Endothelial cell of umbilical vein (primary cell): Measurements from ENCODE around the gene SSNA1. TPM values are rescaled to one million over a fixed set of nuclear protein-coding genes. Genes with fewer than 3 reads are reported as not detected.

ENCODE experiments used
- BruUV-seq: library from RNA; stranded (reverse); fragments of 400-500 nt; replicated peaks from 2 replicates; lab custom pipeline; 2021; lab: Mats Ljungman, UMichigan
- CTCF ChIA-PET: fragments of 300-600, 350-600 bp; sonication (Branson Sonifier 250); formaldehyde crosslinking; loops from one replicate; lab custom pipeline; 2021; ENCODE audit warnings: antibody characterized with exemption, inconsistent platforms; lab: Charles Lee
- POLR2A ChIA-PET: fragments of 300-600, 350-600 bp; sonication (Branson Sonifier 250); formaldehyde crosslinking; loops from one replicate; lab custom pipeline; 2021; ENCODE audit warnings: antibody characterized with exemption, inconsistent platforms; lab: Charles Lee
- DNase-seq: peaks from one replicate; pipeline ENCODE4 v3.0.0-alpha.2; 2011; ENCODE audit warnings: low read depth, low spot score
- FAIRE-seq: peaks from 2 replicates; lab custom pipeline; 2011; peaks lifted over from hg19 to GRCh38; lab: Jason Lieb, UNC
- H2AFZ ChIP-seq: 2 replicates; pipeline ENCODE4 v1.6.0; 2012; ENCODE audit warnings: low read depth, low read length, control low read depth, inconsistent platforms
- H3K27ac ChIP-seq: 2 replicates; pipeline ENCODE4 v1.5.1; 2011; ENCODE audit warnings: low read depth, mild to moderate bottlenecking, control low read depth, low read length, moderate library complexity; ENCODE audit not compliant: insufficient read depth
- H3K27me3 ChIP-seq, 2 experiments: 2 replicates each; pipeline versions ENCODE4 v1.6.0 to v1.6.1; 2011; ENCODE audit warnings: low read length in 2 of 2, mixed read lengths in 1 of 2; ENCODE audit not compliant: control insufficient read depth in 2 of 2, insufficient read depth in 2 of 2
- H3K36me3 ChIP-seq, 2 experiments: 2 replicates in 1 of 2; 3 replicates in 1 of 2; pipeline ENCODE4 v1.5.1; 2011; ENCODE audit warnings: low read length in 2 of 2, mild to moderate bottlenecking in 1 of 2, moderate library complexity in 1 of 2; ENCODE audit not compliant: control insufficient read depth in 2 of 2, insufficient read depth in 2 of 2; ENCODE audit errors: extremely low read depth in 1 of 2
- H3K4me1 ChIP-seq: 3 replicates; pipeline ENCODE4 v1.5.1; 2011; ENCODE audit warnings: mild to moderate bottlenecking, low read length; ENCODE audit not compliant: control insufficient read depth, insufficient read depth; ENCODE audit errors: extremely low read depth
- H3K4me2 ChIP-seq: 2 replicates; pipeline ENCODE4 v1.6.1; 2011; ENCODE audit warnings: low read length, control low read depth, mixed read lengths; ENCODE audit not compliant: insufficient read depth
- H3K4me3 ChIP-seq, 3 experiments: fragments of 200-600 bp in 1 of 3; sonication (generic), shearing (Covaris generic) in 1 of 3; replicated peaks in 1 of 3; 2 replicates each; pipeline ENCODE4 v1.5.1; 2011 to 2016; ENCODE audit warnings: control low read depth in 3 of 3, low read length in 3 of 3, mild to moderate bottlenecking in 2 of 3, inconsistent platforms in 1 of 3, low read depth in 1 of 3, moderate library complexity in 1 of 3; ENCODE audit not compliant: insufficient read depth in 1 of 3
- H3K79me2 ChIP-seq: 2 replicates; pipeline ENCODE4 v1.6.0; 2012; ENCODE audit warnings: low read length, inconsistent platforms; ENCODE audit not compliant: control insufficient read depth, insufficient read depth
- H3K9ac ChIP-seq: replicated peaks from 2 replicates; pipeline ENCODE3; 2011; ENCODE audit warnings: low read length, control low read depth; ENCODE audit not compliant: insufficient read depth; ENCODE audit errors: extremely low read depth
- H3K9me1 ChIP-seq: replicated peaks from 3 replicates; pipeline ENCODE4 v1.6.0; 2011; ENCODE audit warnings: mild to moderate bottlenecking, low read length; ENCODE audit not compliant: control insufficient read depth, insufficient read depth; ENCODE audit errors: extremely low read depth
- H3K9me3 ChIP-seq: replicated peaks from 2 replicates; pipeline ENCODE4 v1.5.1; 2012; ENCODE audit warnings: low read length, inconsistent platforms; ENCODE audit not compliant: control insufficient read depth, insufficient read depth
- H4K20me1 ChIP-seq: replicated peaks from 2 replicates; pipeline ENCODE3; 2011; ENCODE audit warnings: mild to moderate bottlenecking, low read length; ENCODE audit not compliant: control insufficient read depth, insufficient read depth; ENCODE audit errors: extremely low read depth
- EZH2 ChIP-seq: IDR thresholded peaks from 2 replicates; pipeline ENCODE4 v1.6.1; 2012; ENCODE audit warnings: borderline replicate concordance, low read depth, mild to moderate bottlenecking, moderate library complexity, low read length, inconsistent platforms; ENCODE audit not compliant: severe bottlenecking
- FOS ChIP-seq: IDR thresholded peaks from 2 replicates; pipeline ENCODE4 v1.6.1; 2011; ENCODE audit warnings: mild to moderate bottlenecking, low read length, moderate library complexity, borderline replicate concordance; ENCODE audit not compliant: insufficient read depth
- GATA2 ChIP-seq: IDR thresholded peaks from 2 replicates; pipeline ENCODE4 v1.7.0; 2011; ENCODE audit warnings: low read depth, mild to moderate bottlenecking, moderate library complexity, mixed read lengths, low read length; ENCODE audit not compliant: insufficient read length, insufficient read depth
- JUN ChIP-seq: IDR thresholded peaks from 2 replicates; pipeline ENCODE4 v1.6.1; 2011; ENCODE audit warnings: borderline replicate concordance, low read depth; ENCODE audit not compliant: insufficient read length, insufficient read depth
- MYC ChIP-seq: IDR thresholded peaks from one replicate; pipeline ENCODE4 v1.6.1; 2011; ENCODE audit warnings: mild to moderate bottlenecking, low read depth, low read length
- POLR2A ChIP-seq: IDR thresholded peaks from 2 replicates; pipeline ENCODE4 v1.6.1; 2012; ENCODE audit warnings: low read depth, mild to moderate bottlenecking, control low read depth, low read length
- POLR2AphosphoS5 ChIP-seq: IDR thresholded peaks from 2 replicates; pipeline ENCODE4 v1.6.1; 2012; ENCODE audit warnings: low read depth, mild to moderate bottlenecking, control low read depth, low read length, moderate library complexity; ENCODE audit not compliant: insufficient read depth
- dilution Hi-C: fragments of 300-500 bp; cut with MboI; formaldehyde crosslinking; loops from one replicate; pipeline ENCODE4 v1.15.0; 2019; ENCODE audit warnings: low sequenced_read_pairs; ENCODE audit not compliant: extremely low pct_ligation_motif_present
- intact Hi-C: fragments of 100-400 bp; cut with micrococcal nuclease; formaldehyde crosslinking; loops from one replicate; pipeline ENCODE4 v1.10.0; 2022
- polyA plus RNA-seq, 4 experiments: library from polyadenylated mRNA; depleted of rRNA in 3 of 4; stranded (reverse) in 3 of 4; unstranded in 1 of 4; fragments of >200 nt; gene quantifications; 2 replicates each; pipeline versions ENCODE4 v1.2.1 to v1.2.3, GENCODE V29; 2011 to 2012; ENCODE audit warnings: missing spikeins in 1 of 4
- total RNA-seq: library from RNA; stranded (reverse); gene quantifications from 2 replicates; pipeline ENCODE4 v1.2.3, GENCODE V29; 2021
- TF ChIP-seq, protein P1 (sequence below), 2 donors: IDR thresholded peaks; 1 replicate in 1 of 2; 2 replicates in 1 of 2; pipeline ENCODE4 v1.5.1; 2011; ENCODE audit warnings: low read length in 2 of 2, mild to moderate bottlenecking in 2 of 2, moderate library complexity in 2 of 2, control low read depth in 1 of 2, inconsistent platforms in 1 of 2, low read depth in 1 of 2; ENCODE audit not compliant: insufficient read depth in 1 of 2; ENCODE audit errors: extremely low read depth in 1 of 2

Gene SSNA1
- total and polyA plus RNA-seq, 2 donors (not counting 3 experiments of a cell fraction or from before 2014, with no cell fraction given) = 89.0 to 146 TPM

DNA sequence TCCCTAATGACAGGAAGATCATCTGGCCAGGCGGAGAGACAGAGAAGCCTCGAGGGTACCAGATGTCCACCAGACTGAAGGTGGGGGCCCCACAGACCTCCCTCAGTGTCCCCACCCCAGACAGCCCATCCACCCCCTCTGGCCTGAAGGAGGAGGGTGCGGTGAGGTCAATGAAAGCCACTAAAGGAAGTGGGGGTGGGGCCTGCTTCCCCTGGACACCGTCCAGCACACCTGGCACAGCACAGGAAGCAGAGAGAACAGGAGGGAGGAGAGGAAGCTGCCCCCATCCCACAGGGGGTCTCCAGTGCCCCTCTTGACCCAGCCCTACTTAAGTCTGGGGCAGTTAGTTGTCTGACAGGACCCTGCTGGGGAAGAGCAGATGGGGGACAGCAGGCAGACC is 29.9 kb upstream of the SSNA1 start:
- Histone ChIP-seq H3K36me3 (no peaks in the 10 kb centered on the region), H3K4me1 (peaks cover 3% of the 10 kb centered on the region), H3K9ac (no peak overlapping the region), H3K9me3 (no peaks in the 10 kb centered on the region), H3K4me3 (no peak overlapping the region), H4K20me1 (no peaks in the 10 kb centered on the region), H3K79me2 (no peaks in the 10 kb centered on the region), H3K27me3 (peaks cover 12 to 24% of the 10 kb centered on the region in 2 experiments), H3K4me2 (no peak overlapping the region), H3K27ac (no peak overlapping the region), H2AFZ (no peak overlapping the region), H3K9me1 (no peaks in the 10 kb centered on the region)
- DNase-seq (no peak), FAIRE-seq (no peak)
- POLR2A ChIA-PET = no interaction called here
- intact Hi-C loops = no loop called here
- CTCF ChIA-PET = interaction anchor here (1.8 kb wide), 1 partner anchor 18 kb away, joined by 5 read pairs; no protein-coding TSS in a partner anchor
- dilution Hi-C loops = no loop called here
- BruUV-seq = no TSS peak
- TF ChIP-seq POLR2AphosphoS5 = no peak

- Histone ChIP-seq H4K20me1 (no peaks in the 10 kb centered on the region), H3K27ac (no peak overlapping the region), H3K27me3 (peaks cover 12 to 24% of the 10 kb centered on the region in 2 experiments), H3K4me2 (no peak overlapping the region), H3K9me1 (no peaks in the 10 kb centered on the region), H3K4me3 (no peak overlapping the region), H3K79me2 (no peaks in the 10 kb centered on the region), H3K36me3 (no peaks in the 10 kb centered on the region), H2AFZ (no peak overlapping the region), H3K9ac (no peak overlapping the region), H3K4me1 (peaks cover 3% of the 10 kb centered on the region), H3K9me3 (no peaks in the 10 kb centered on the region)
- BruUV-seq = no TSS peak
- POLR2A ChIA-PET = no interaction called here
- DNase-seq (no peak), FAIRE-seq (no peak)
- intact Hi-C loops (no loop called here), dilution Hi-C loops (no loop called here)
- TF ChIP-seq MYC (no peak), EZH2 (no peak), JUN (no peak), FOS (no peak), POLR2A (no peak), POLR2AphosphoS5 (no peak), GATA2 (no peak)
- TF ChIP-seq, protein P1, sequence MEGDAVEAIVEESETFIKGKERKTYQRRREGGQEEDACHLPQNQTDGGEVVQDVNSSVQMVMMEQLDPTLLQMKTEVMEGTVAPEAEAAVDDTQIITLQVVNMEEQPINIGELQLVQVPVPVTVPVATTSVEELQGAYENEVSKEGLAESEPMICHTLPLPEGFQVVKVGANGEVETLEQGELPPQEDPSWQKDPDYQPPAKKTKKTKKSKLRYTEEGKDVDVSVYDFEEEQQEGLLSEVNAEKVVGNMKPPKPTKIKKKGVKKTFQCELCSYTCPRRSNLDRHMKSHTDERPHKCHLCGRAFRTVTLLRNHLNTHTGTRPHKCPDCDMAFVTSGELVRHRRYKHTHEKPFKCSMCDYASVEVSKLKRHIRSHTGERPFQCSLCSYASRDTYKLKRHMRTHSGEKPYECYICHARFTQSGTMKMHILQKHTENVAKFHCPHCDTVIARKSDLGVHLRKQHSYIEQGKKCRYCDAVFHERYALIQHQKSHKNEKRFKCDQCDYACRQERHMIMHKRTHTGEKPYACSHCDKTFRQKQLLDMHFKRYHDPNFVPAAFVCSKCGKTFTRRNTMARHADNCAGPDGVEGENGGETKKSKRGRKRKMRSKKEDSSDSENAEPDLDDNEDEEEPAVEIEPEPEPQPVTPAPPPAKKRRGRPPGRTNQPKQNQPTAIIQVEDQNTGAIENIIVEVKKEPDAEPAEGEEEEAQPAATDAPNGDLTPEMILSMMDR (IDR thresholded peaks at IDR 0.05; ENCODE audit: extremely low read depth in 1 of 2, insufficient read depth in 1 of 2, low read depth in 1 of 2, low read length in 2 of 2) = no peak
- CTCF ChIA-PET = interaction anchor here (1.8 kb wide), 1 partner anchor 17 kb away, joined by 5 read pairs; no protein-coding TSS in a partner anchor
These were observed 29.1 kb upstream of the SSNA1 start for GRCh38 chr9:137159105-137160053.
